CD4-positive, alpha-beta T cell (primary cell): Measurements from ENCODE around the gene CFAP73. TPM values are rescaled to one million over a fixed set of nuclear protein-coding genes. Genes with fewer than 3 reads are reported as not detected.

Source experiments
- ATAC-seq: fragments of 200-7000 bp; cut with Tn5 transposase; one replicate; pipeline ENCODE4 v1.10.0; 2022; ENCODE audit warnings: mild to moderate bottlenecking; ENCODE audit not compliant: poor library complexity
- CTCF ChIA-PET: fragments of 350-600 bp; sonication (Branson Sonifier 250); formaldehyde crosslinking; loops from one replicate; lab custom pipeline; 2021; ENCODE audit warnings: antibody characterized with exemption, inconsistent platforms; lab: Charles Lee
- POLR2A ChIA-PET: fragments of 350-600 bp; sonication (Branson Sonifier 250); formaldehyde crosslinking; loops from one replicate; lab custom pipeline; 2021; ENCODE audit warnings: antibody characterized with exemption, inconsistent platforms; lab: Charles Lee
- DNase-seq, 14 experiments: peaks; one replicate each; pipeline ENCODE4 v3.0.0-alpha.2; 2013 to 2020; ENCODE audit warnings: mixed read lengths in 2 of 14
- H3K27ac ChIP-seq, 2 donors: one replicate each; pipeline versions ENCODE4 v1.5.1 to v1.7.0; 2013; ENCODE audit warnings: low read length in 2 of 2, low read depth in 1 of 2, mild to moderate bottlenecking in 1 of 2
- H3K27me3 ChIP-seq, 2 experiments: 1 replicate in 1 of 2; 2 replicates in 1 of 2; pipeline versions ENCODE4 v1.6.1 to v1.7.0; 2013; ENCODE audit warnings: low read length in 2 of 2, control low read depth in 1 of 2, mild to moderate bottlenecking in 1 of 2, moderate library complexity in 1 of 2; ENCODE audit not compliant: insufficient read depth in 2 of 2, control insufficient read depth in 1 of 2
- H3K36me3 ChIP-seq: one replicate; pipeline ENCODE4 v1.6.1; 2013; ENCODE audit warnings: low read length, control low read depth; ENCODE audit not compliant: insufficient read depth
- H3K4me1 ChIP-seq: one replicate; pipeline ENCODE4 v1.6.1; 2013; ENCODE audit warnings: low read length, control low read depth; ENCODE audit not compliant: insufficient read depth
- H3K4me3 ChIP-seq: one replicate; pipeline ENCODE4 v1.5.1; 2013; ENCODE audit warnings: mild to moderate bottlenecking, low read length, moderate library complexity
- H3K9me3 ChIP-seq, 2 experiments: 1 replicate in 1 of 2; 2 replicates in 1 of 2; pipeline versions ENCODE4 v1.6.1 to v1.7.0; 2013; ENCODE audit warnings: low read length in 2 of 2, mild to moderate bottlenecking in 2 of 2, control low read depth in 1 of 2, moderate library complexity in 1 of 2; ENCODE audit not compliant: control insufficient read depth in 1 of 2, insufficient read depth in 1 of 2
- H3K27ac Mint-ChIP-seq: one replicate; pipeline ENCODE4 v1.8.0; 2020; ENCODE audit warnings: mixed read lengths
- H3K27me3 Mint-ChIP-seq: one replicate; pipeline ENCODE4 v1.8.0; 2021; ENCODE audit warnings: mixed read lengths
- H3K36me3 Mint-ChIP-seq: one replicate; pipeline ENCODE4 v1.8.0; 2021; ENCODE audit warnings: low read depth, mixed read lengths
- H3K4me1 Mint-ChIP-seq: one replicate; pipeline ENCODE4 v1.8.0; 2021; ENCODE audit warnings: low read depth, mixed read lengths
- H3K4me3 Mint-ChIP-seq: one replicate; pipeline ENCODE4 v1.8.0; 2020; ENCODE audit warnings: mild to moderate bottlenecking, mixed read lengths
- H3K9me3 Mint-ChIP-seq: one replicate; pipeline ENCODE4 v1.8.0; 2020; ENCODE audit warnings: mixed read lengths
- intact Hi-C, 2 experiments: fragments of 100-400 bp; cut with DNase I in 1 of 2; cut with micrococcal nuclease in 1 of 2; formaldehyde crosslinking; loops; one replicate each; pipeline versions ENCODE4 v1.15.1 to v1.9.0; 2023 to 2025; cut with DNase I, micrococcal nuclease
- total RNA-seq, 174 experiments: library from RNA in 2 of 174; stranded (reverse) in 2 of 174; gene quantifications; one replicate each; pipeline ENCODE4 v1.2.3 and lab custom pipeline; 2021 to 2026
- TF ChIP-seq, protein P1 (sequence below): fragments of 200-600 bp; IDR thresholded peaks from one replicate; pipeline ENCODE4 v1.8.0; 2022; ENCODE audit warnings: antibody characterized with exemption, mild to moderate bottlenecking

Gene CFAP73
- total RNA-seq, 2 experiments from 2014 or later: 0.92 to 1.2 TPM

DNA sequence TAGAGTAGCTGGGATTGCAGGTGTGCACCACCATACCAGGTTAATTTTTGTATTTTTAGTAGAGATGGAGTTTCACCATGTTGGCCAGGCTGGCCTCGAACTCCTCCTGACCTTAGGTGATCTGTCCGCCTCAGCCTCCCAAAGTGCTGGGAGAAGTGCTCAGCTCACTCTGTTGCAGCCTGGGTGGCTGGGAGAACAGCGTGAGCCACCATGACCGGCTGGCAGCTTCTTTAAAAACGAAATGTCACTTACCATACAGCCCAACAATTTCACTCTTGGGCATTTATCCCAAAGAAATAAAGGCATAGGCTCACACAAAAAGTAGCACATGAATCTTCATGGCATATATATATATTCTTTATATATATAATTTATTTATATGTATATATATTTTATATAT lies 4.7 kb upstream of the CFAP73 start:
- ATAC-seq (no peak), DNase-seq (no peak)
- Mint-ChIP-seq H3K27me3 (no peaks in the 10 kb centered on the region), H3K36me3 (no peaks in the 10 kb centered on the region), H3K9me3 (peaks cover 4% of the 10 kb centered on the region), H3K4me1 (no peaks in the 10 kb centered on the region), H3K4me3 (no peak overlapping the region), H3K27ac (no peak overlapping the region)
- no peaks in the 10 kb centered on the region for H3K36me3 ChIP-seq
- CTCF ChIA-PET: no interaction called here
- intact Hi-C loops: no loop called here
- H3K9me3 ChIP-seq: peaks cover 0 to 5% of the 10 kb centered on the region in 2 experiments
- no peak overlapping the region for H3K4me3 ChIP-seq
- peaks cover 4% of the 10 kb centered on the region for H3K4me1 ChIP-seq
- POLR2A ChIA-PET: no interaction called here
- no peaks in the 10 kb centered on the region for H3K27me3 ChIP-seq
- TF ChIP-seq, protein P1, sequence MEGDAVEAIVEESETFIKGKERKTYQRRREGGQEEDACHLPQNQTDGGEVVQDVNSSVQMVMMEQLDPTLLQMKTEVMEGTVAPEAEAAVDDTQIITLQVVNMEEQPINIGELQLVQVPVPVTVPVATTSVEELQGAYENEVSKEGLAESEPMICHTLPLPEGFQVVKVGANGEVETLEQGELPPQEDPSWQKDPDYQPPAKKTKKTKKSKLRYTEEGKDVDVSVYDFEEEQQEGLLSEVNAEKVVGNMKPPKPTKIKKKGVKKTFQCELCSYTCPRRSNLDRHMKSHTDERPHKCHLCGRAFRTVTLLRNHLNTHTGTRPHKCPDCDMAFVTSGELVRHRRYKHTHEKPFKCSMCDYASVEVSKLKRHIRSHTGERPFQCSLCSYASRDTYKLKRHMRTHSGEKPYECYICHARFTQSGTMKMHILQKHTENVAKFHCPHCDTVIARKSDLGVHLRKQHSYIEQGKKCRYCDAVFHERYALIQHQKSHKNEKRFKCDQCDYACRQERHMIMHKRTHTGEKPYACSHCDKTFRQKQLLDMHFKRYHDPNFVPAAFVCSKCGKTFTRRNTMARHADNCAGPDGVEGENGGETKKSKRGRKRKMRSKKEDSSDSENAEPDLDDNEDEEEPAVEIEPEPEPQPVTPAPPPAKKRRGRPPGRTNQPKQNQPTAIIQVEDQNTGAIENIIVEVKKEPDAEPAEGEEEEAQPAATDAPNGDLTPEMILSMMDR: no peak
- H3K27ac ChIP-seq: no peak overlapping the region

DNA sequence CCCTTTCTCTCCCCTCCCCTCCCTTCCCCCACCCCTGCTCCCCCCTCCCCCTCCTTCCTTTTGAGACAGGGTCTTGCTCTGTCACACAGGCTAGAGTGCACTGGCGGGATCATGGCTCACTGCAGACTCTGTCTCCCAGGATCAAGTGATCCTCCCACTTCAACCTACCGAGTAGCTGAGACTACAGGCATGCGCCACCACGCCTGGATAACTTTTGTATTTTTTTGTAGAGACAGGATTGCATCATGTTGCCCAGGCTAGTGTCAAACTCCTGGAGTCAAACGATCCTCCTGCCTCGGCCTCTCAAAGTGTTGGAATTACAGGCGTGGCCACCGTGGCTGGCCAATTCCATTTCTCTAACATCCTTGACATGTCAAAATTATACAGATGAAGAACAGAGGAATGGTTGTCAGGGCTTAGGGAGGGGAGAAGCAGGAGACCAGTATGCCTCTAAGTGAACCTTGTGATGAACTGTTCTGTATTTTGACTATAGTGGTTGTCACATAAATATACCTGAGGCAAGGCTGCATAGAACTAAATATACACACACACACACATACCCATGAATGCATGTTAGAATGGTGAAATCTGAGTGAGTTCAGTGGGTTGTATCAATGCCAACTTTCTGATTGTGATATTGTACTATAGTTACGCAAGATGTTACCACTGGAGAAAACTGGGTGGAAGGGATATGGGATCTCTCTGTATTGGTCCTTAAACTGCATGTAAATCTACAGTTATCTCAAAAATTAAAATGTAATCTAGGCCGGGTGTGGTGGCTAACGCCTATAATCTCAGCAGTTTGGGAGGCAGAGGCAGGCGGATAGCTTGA lies 3.6 kb upstream of the CFAP73 start:
- H3K27ac Mint-ChIP-seq: no peak overlapping the region
- H3K4me3 ChIP-seq: no peak overlapping the region
- intact Hi-C loops: no loop called here
- ChIA-PET CTCF (no interaction called here), POLR2A (no interaction called here)
- H3K4me1 ChIP-seq: peaks cover 4% of the 10 kb centered on the region
- no peak overlapping the region for H3K27ac ChIP-seq
- no peaks in the 10 kb centered on the region for H3K36me3 Mint-ChIP-seq
- H3K27me3 ChIP-seq: peaks cover 0 to 2% of the 10 kb centered on the region in 2 experiments
- peaks cover 0 to 5% of the 10 kb centered on the region in 2 experiments for H3K9me3 ChIP-seq
- TF ChIP-seq, protein P1: no peak
- DNase-seq (no peak), ATAC-seq (no peak)
- no peak overlapping the region for H3K4me3 Mint-ChIP-seq
- H3K27me3 Mint-ChIP-seq: no peaks in the 10 kb centered on the region
- no peaks in the 10 kb centered on the region for H3K36me3 ChIP-seq
- peaks cover 4% of the 10 kb centered on the region for H3K9me3 Mint-ChIP-seq
- no peaks in the 10 kb centered on the region for H3K4me1 Mint-ChIP-seq

DNA sequence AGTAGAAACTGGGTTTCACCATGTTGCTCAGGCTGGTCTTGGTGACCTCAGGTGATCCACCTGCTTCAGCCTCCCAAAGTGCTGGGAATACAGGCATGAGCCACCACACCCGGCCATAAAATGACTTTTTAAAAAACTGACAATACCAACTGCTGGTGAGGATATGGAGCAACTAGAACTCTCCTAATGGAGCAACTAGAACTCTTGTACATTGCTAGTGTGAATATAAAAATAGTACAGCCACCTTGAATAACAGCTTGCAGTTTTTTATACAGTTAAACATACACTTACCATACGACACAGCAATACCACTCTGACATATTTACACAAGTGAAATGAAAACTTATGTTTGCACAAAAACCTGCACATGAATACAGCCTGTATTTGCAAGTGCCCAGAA lies 2.5 kb upstream of the CFAP73 start:
- Mint-ChIP-seq H3K27ac (no peak overlapping the region), H3K4me3 (no peak overlapping the region), H3K27me3 (no peaks in the 10 kb centered on the region), H3K36me3 (no peaks in the 10 kb centered on the region), H3K9me3 (peaks cover 4% of the 10 kb centered on the region), H3K4me1 (peaks cover 2% of the 10 kb centered on the region)
- intact Hi-C loops: no loop called here
- H3K27ac ChIP-seq: no peak overlapping the region
- peaks cover 0 to 2% of the 10 kb centered on the region in 2 experiments for H3K27me3 ChIP-seq
- POLR2A ChIA-PET: no interaction called here
- DNase-seq (no peak), ATAC-seq (no peak)
- H3K4me3 ChIP-seq: no peak overlapping the region
- TF ChIP-seq, protein P1: no peak
- H3K4me1 ChIP-seq: peaks cover 2% of the 10 kb centered on the region
- CTCF ChIA-PET: no interaction called here
- H3K9me3 ChIP-seq: peaks cover 0 to 5% of the 10 kb centered on the region in 2 experiments
- no peaks in the 10 kb centered on the region for H3K36me3 ChIP-seq
